ENCODE data around the gene EXOSC7.

DNA sequence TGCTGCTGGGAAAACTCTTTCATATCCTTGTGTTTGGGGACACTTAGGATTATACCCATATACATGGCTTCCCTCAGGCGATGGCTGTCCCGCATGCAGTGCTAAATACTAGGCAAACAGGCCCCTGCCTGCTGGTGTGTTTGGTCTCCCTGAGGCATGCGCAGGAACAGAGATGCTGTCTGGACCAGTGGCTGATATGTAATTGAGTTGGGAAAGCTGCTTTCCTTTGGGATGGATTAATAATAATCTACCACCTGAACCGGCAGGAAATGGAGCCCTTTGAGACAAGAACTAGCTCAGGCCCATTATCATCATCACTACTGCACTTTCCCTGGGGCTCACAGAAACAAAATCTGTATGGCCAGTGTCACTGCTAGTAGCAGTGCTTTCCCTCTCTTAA is 18.1 kb upstream of the EXOSC7 start:
- TF ChIP-seq EP300 (IDR thresholded peaks at IDR 0.05; ENCODE audit: low read depth) = no peak
- TF ChIP-seq, protein P1, sequence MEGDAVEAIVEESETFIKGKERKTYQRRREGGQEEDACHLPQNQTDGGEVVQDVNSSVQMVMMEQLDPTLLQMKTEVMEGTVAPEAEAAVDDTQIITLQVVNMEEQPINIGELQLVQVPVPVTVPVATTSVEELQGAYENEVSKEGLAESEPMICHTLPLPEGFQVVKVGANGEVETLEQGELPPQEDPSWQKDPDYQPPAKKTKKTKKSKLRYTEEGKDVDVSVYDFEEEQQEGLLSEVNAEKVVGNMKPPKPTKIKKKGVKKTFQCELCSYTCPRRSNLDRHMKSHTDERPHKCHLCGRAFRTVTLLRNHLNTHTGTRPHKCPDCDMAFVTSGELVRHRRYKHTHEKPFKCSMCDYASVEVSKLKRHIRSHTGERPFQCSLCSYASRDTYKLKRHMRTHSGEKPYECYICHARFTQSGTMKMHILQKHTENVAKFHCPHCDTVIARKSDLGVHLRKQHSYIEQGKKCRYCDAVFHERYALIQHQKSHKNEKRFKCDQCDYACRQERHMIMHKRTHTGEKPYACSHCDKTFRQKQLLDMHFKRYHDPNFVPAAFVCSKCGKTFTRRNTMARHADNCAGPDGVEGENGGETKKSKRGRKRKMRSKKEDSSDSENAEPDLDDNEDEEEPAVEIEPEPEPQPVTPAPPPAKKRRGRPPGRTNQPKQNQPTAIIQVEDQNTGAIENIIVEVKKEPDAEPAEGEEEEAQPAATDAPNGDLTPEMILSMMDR (IDR thresholded peaks at IDR 0.05) = no peak

Data from transverse colon (tissue), 3 donors.